ENCODE data around the gene ADGRV1.

DNA sequence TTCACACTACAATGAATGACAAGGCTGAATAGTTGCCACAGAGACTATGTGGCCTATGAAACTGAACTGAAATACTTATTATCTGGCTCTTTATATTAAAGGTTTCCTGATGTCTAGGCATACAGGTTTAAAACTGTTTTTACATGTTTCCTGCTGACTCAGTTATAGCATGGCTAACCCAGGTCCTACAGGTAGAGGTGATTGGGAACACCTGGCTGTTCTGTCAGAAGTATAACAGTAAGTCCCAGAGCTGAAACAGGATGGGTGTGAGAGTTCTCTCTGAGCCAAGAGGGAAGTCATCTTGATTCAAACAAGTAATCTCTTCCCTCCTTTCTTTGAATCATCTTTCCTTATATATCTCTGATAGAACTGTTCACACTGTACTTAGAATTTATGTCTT lies 4.9 kb upstream of the ADGRV1 start:
- TF ChIP-seq MYC (IDR thresholded peaks at IDR 0.05; ENCODE audit: borderline replicate concordance, low read length) (no peak), MAX (IDR thresholded peaks at IDR 0.05) (no peak), ZFP36 (IDR thresholded peaks at IDR 0.05; ENCODE audit: borderline replicate concordance, partially characterized antibody) (no peak), NPAS2 (CRISPR knock-in tag; IDR thresholded peaks at IDR 0.05; ENCODE audit: borderline replicate concordance) (no peak), POLR2A (IDR thresholded peaks at IDR 0.05; ENCODE audit: low read length) (no peak), EP300 (IDR thresholded peaks at IDR 0.05) (no peak), JUNB (IDR thresholded peaks at IDR 0.05) (no peak), ZSCAN20 (CRISPR knock-in tag; IDR thresholded peaks at IDR 0.05) (no peak), REST (IDR thresholded peaks at IDR 0.05) (no peak), NR3C1 (IDR thresholded peaks at IDR 0.05) (no peak)
- TF ChIP-seq, protein P1, sequence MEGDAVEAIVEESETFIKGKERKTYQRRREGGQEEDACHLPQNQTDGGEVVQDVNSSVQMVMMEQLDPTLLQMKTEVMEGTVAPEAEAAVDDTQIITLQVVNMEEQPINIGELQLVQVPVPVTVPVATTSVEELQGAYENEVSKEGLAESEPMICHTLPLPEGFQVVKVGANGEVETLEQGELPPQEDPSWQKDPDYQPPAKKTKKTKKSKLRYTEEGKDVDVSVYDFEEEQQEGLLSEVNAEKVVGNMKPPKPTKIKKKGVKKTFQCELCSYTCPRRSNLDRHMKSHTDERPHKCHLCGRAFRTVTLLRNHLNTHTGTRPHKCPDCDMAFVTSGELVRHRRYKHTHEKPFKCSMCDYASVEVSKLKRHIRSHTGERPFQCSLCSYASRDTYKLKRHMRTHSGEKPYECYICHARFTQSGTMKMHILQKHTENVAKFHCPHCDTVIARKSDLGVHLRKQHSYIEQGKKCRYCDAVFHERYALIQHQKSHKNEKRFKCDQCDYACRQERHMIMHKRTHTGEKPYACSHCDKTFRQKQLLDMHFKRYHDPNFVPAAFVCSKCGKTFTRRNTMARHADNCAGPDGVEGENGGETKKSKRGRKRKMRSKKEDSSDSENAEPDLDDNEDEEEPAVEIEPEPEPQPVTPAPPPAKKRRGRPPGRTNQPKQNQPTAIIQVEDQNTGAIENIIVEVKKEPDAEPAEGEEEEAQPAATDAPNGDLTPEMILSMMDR (IDR thresholded peaks at IDR 0.05), result no peak
